Mammary epithelial cell (primary cell): ENCODE results near the gene ZBTB17.

Source experiments
- CTCF ChIP-seq, 2 donors: IDR thresholded peaks in 1 of 2; conservative IDR thresholded peaks in 1 of 2; 2 replicates each; pipeline ENCODE4 v1.5.1; 2011 to 2012; ENCODE audit warnings: inconsistent platforms in 2 of 2, low read length in 2 of 2, mild to moderate bottlenecking in 2 of 2, control low read depth in 1 of 2, low read depth in 1 of 2; ENCODE audit not compliant: insufficient read depth in 1 of 2; ENCODE audit errors: extremely low read depth in 1 of 2
- EZH2 ChIP-seq: IDR thresholded peaks from 2 replicates; pipeline ENCODE4 v1.6.1; 2012; ENCODE audit warnings: low read length, inconsistent platforms, borderline replicate concordance

GRCh38 chr1:16019644-16020277, 43.9 kb upstream of the ZBTB17 start:
- no peak for TF ChIP-seq CTCF (conservative IDR thresholded peaks at IDR 0.05 in 1 of 2, IDR thresholded peaks at IDR 0.05 in 1 of 2; ENCODE audit: extremely low read depth in 1 of 2, insufficient read depth in 1 of 2, low read depth in 1 of 2, low read length in 2 of 2)
- TF ChIP-seq EZH2: no peak
